Measurements from ENCODE around the gene ZGPAT. TPM values are rescaled to one million over a fixed set of nuclear protein-coding genes. Genes with fewer than 3 reads are reported as not detected.
"Not testable (repeated sequence)": the region's sequence is repeated elsewhere in the genome, so short reads cannot be mapped to it uniquely, and the experiment has no call there.

Gene ZGPAT
- total RNA-seq, 1 donor from 2014 or later: 21.2 TPM

DNA sequence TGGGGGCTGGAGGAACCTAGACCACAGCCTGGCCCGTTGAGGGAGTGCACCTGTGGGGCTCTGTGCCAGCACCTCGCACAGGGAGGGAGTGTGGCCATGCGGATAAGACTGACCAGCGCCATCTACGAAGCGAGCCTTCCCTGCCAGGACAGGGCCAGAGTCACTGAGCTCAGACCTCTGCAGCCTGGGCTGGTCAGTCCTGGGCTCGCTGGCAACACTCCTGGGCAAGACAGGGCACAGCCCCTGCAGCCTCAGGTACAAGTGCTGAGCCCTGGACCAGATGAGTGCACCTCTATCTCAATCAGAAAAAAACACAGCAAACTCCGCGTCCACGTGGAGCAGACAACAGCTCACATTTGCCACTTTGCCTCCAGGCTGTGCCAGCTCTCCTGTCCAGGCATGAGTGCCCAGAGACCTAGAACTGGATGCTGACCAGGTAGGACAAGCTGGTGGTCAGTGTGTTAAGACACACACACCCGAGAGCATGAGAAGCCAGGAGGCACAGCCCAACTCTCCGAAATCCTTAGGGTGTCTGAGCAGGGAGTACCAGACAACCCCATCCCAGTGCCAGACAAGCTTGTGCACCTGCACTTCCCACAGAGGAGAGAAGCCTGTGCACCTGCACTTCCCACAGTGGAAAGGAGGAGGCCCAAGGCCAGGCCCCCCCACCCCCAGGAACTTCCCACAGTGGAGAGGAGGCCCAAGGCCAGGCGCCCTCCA lies 4.9 kb upstream of the ZGPAT start:
- DNase-seq (ENCODE audit: low read depth, low spot score): no peak

DNA sequence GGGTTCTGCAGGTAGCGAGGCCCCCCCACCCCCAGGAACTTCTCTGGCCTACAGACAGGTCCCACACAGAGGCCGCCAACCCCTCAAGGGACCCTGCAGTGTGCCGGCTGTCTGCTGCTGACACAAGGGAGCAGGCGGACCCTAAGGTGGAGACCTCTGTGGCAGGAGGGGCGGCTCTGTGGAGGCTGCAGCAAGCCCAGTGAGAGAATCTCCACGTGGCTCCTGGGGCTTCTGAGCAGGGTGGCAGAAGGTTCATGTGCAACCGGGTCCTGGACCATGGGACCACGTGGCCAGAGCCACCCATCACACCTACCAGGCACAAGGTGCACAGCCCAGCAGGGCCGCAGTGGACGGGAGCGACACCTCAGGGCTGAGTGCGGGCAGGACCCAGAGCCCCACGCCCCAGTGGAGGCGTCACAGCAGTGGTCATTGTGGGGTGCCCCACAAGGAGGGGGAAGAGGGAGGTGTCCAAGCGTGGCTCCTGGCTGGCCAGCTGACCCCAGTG lies 4.3 kb upstream of the ZGPAT start:
- no peak for DNase-seq (ENCODE audit: low read depth, low spot score)

DNA sequence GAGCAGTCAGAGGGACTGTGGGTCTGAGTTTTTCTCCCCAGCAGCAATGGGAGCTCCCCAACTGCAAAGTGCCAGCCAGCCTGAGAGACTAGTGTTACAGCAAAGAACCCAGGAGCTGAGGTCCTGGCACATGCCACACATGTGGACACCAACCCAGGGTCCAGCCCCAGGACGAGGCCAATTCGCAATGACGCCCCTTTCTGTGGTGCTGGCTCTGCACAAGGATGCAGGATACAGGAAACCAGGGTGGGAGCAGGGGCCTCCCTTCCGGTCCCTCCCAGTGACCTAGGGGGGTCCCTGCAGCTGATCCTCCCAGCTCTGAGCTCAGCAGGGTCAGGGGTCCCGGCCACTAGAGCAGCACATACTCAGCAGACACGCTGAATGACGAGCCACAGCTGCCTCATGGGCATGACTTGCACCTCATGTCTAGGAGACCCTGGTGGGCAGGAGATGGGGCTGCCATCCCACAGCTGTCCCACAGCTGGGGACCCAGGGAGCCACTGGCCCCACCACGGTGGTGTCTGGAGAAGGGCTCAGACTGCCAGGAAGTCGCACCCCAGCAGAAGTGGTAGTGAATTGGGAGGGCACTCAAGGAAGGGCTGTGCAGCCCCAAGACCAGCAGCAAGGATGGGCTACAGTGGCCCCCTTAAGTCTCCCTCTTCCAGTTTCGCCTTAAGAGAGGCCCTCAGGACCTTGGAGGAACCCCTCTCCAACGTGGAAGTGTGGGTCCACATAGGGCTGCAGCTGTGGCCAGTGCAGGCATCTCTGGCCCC lies 3.7 kb upstream of the ZGPAT start:
- DNase-seq (ENCODE audit: low read depth, low spot score): no peak

DNA sequence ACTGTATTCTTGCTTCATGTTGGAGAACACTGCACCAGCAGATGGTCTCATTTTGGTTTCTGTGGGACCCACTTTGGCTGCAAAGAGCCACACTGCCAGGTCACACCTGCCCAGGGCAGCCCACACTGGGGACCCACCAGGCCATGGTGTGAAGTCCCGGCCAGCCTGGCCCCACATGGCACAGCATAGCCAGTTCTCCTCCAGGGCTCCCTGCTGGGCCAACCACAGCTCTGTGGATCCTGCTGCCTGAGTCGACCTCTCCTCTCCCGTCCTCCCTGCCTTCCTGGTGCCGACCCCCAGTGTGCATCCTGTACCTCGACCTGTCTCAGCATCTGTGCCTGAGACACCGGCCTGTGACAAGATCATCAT lies 3.1 kb upstream of the ZGPAT start:
- no peak for DNase-seq (ENCODE audit: low read depth, low spot score)

DNA sequence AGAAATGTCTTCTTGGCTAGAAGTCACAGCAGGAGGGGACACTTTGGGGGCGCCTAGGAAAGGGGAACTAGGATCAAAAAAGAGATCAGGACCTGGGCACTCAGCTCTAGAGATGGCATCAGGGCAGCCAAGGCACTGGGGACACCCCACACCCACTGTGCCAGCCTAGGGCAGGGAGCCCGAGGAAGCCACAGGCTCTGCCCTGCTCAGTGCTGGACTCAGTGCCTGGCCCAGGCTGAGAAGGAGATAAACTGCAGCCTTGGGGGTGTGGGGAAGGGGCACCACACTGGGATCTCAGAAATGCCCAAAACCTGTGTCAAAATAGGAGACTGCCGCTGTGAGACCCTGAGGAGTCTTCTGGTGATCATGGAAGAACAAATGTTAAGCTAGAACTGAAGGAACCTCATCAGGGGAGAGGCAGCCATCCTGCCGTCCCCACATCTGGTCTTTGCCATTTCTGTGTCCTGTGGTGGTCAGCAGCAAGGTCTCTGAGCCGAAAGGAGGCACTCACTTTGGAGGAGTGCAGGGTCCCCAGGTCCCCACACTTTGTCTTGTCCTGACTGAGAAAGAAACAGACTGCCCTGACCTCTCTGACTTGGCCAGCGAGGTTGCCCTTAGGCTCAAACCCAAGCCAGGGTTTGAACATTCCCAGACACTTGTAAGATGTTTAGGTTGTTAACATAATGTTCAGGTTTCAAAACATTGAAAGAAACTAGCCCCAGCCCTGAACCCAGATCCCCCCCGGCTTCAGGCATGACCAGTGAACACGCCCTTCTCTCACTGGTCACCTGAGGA lies 2.4 kb upstream of the ZGPAT start:
- no peak for DNase-seq (ENCODE audit: low read depth, low spot score)

DNA sequence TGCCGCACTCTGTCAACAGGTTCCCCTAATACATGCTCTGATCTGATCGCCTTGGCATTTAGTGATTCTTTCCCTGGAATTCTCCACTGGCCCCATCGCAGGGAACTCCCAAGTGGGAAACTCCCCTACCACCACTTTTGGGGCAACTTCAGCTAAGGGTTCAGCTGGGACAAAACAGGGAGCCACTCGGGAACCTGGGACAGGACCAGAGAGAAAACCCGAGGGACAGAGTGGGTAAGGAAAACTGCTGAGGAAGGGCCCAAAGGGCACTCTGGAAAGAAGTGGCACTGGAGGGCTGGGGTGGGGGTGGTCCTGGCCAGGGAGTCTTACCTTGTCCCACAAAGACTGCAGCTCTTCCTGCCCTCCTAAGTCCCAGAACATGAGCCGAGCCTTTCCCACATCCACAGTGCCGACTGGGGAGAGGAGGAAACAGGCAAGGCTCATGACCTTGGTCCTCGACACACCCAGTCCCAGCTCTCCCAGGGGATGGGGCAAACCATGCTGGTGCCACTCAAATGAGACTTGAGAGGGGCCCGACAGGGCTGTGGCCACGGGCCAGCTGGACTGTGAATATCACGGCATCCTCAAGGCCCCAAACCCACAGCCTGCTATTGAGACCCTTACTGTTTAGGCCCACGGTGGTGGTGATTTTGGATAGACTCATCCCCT lies 1.7 kb upstream of the ZGPAT start:
- DNase-seq (ENCODE audit: low read depth, low spot score): no peak

DNA sequence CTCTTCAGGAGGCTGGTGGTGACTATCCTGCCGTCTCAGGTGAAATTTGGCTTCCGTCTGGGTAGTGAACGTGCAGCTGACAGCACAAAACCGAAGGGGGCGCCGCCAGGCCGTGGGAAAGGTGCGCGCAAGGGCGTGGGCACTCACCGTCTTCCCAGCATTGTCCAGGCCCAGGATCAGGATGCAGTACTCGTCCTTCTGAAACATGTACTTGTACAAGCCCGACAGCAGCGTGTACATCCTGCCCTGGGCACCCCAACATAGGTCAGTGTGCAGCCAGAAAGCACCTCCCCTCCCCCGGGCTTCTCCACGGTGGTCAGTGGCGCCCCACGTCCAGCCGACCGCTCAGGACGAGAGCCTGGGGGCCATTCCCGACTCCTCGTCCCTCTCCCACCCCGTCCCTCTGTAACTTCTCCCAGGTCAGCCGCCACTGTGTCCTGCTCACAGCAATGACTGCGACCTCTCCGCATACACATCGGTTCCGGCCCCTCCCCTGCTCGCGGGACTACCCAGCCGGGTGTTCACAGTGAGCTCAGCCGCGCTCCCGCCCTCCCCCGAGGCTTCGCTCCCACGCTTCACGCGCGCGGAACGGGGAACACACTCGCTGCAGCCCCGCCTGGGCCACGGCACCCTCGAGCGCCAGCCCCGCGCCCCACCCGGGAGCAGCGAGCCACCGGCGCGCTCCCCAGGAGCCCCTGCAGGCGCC lies 834 bp upstream of the ZGPAT start:
- no peak for DNase-seq (ENCODE audit: low read depth, low spot score)

DNA sequence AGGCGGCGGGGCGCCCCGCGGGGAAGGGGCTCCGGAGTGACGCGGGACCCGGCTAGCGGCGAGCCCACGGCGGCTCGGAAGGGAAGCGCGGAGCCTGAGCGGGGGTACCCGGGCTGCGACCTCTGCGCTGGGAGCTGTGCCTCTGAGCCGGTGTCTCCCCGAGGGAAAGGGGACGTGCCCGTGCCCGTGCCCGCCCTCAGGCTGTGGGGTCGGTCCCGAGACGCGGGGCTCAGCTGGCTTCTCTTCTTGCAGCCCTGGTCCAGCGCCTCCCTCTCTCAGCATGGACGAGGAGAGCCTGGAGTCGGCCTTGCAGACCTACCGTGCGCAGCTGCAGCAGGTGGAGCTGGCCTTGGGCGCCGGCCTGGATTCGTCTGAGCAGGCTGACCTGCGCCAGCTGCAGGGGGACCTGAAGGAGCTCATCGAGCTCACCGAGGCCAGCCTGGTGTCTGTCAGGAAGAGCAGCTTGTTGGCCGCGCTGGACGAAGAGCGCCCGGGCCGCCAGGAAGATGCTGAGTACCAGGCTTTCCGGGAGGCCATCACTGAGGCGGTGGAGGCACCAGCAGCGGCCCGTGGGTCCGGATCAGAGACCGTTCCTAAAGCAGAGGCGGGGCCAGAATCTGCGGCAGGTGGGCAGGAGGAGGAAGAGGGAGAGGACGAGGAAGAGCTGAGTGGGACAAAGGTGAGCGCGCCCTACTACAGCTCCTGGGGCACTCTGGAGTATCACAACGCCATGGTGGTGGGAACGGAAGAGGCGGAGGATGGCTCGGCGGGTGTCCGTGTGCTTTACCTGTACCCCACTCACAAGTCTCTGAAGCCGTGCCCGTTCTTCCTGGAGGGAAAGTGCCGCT lies 686 bp downstream of the ZGPAT start:
- DNase-seq (ENCODE audit: low read depth, low spot score): no peak

DNA sequence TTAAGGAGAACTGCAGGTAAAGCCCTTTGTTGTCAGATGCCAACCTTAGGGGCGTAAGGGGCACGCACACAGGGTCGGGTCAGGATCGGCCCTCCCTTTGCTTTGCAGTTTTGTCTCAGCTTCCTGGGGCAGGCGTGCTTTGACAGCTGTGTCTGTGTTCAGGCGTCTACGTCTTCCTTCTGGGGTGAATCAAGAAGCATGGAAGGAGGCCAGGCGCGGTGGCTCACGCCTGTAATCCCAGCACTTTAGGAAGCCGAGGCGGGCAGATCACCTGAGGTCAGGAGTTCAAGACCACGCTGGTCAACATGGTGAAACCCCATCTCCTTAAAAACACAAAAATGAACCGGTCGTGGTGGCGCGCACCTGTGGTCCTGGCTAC lies 1.3 kb downstream of the ZGPAT start:
- no peak for DNase-seq (ENCODE audit: low read depth, low spot score)

DNA sequence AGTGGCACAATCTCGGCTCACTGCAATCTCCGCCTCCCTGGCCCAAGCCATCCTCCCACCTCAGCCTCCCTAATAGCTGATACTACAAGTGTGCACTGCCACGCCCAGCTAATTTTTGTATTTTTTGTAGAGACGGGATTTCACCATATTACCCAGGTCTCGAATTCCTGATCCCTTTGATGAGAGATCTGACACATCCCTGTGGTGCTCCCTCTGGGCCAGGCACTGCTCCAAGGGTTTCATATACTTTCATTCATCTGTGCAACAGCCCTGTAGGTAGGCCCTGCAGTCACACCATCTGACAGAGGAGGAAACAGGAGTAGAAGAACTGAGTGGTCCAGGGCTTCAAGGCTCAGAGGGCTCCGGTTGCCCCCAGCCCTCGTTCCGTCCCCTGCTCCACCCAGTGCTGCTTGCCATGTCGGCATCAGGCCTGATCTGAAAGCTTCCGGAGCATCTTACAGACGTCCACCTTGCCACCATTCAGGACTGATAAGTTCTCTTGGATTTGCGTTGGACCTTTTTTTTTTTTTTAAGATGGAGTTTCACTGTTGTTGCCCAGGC lies 3.3 kb downstream of the ZGPAT start:
- no peak for DNase-seq (ENCODE audit: low read depth, low spot score)

DNA sequence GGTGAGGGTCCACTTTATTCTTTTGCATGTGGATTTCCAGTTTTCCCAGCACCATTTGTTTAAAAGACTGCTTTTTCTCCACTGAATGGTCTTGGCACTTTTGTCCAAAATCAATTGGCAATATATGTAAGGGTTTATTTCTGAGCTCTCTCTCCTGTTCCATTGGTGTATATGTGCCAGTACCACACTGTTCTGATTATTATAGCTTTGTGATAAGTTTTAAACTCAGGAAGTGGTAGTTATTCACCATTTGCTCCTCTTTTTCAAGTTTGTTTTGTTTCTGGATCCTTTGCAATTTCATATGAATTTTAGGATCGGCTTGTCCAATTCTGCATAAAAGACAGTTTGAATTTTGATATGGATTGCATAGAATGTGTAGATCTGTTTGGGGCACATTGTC lies 4.4 kb downstream of the ZGPAT start:
- DNase-seq (ENCODE audit: low read depth, low spot score): no peak

DNA sequence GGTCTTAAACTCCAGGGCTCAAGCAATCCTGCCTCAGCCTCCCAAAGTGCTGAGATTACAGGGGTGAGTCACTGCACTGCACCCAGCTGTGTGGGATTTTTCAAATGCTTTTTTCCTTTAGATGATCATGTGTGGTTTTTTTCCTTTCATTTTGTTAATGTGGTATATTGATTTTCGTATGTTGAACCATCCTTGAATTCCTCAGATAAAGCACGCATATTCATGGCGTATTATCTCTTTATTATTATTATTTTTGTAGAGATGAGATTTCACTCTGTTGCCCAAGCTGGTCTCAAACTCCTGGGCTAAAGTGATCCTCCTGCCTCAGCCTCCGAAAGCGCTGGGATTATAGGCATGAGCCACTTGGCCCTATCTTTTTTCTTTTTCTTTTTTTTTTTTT lies 7.0 kb downstream of the ZGPAT start:
- no peak for DNase-seq (ENCODE audit: low read depth, low spot score)

DNA sequence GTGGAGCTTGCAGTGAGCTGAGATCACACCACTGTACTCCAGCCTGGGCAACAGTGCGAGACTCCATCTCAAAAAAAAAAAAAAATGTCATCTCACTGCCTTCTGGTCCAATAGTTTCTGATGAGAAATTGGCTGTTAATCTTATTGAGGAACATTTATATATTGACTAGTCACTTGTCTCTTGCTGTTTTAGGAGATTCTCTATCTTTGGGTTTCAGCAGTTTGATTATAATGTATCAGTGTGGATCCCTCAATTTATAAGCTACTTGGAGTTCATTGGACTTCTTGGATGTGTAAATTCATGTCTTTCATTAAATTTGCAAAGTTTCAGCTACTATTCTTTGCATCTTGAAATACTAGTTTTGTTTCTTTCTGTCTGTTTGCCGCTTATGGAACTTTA lies 11.2 kb downstream of the ZGPAT start:
- no peak for DNase-seq (ENCODE audit: low read depth, low spot score)

DNA sequence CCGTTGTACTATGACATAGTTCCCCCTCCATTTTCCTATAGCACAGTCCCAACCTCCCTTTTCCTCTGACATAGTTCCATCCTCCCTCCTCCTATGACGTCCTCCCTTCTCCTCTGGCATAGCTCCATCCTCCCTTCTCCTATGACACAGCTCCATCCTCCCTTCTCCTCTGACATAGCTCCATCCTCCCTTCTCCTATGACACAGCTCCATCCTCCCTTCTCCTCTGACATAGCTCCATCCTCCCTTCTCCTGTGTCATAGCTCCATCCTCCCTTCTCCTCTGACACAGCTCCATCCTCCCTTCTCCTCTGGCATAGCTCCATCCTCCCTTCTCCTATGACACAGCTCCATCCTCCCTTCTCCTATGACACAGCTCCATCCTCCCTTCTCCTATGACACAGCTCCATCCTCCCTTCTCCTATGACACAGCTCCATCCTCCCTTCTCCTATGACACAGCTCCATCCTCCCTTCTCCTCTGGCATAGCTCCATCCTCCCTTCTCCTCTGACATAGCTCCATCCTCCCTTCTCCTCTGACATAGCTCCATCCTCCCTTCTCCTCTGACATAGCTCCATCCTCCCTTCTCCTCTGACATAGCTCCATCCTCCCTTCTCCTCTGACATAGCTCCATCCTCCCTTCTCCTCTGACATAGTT lies 15.3 kb downstream of the ZGPAT start:
- DNase-seq (ENCODE audit: low read depth, low spot score): not testable (repeated sequence)

DNA sequence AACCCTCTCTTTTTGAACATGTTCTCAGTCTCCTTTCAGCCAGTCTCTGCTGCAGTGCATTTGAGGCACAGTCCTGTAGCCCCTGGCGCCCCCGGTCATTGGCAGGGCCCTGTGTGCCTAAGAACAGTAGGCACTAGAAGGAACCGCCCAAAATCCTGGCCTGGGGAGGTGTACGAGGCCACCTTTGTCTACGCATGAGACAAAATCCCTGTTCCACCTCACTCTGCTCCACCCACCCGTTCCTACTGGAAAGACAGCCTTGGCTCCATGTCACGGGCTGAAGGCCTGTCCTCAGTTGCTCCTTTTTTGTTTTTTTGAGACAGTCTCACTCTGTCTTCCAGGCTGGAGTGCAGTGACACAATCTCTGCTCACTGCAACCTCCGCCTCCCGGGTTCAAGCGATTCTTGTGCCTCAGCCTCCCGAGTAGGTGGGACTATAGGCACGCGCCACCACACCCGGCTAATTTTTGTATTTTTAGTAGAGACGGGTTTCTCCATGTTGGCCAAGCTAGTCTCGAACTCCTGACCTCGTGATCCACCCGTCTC lies 22.4 kb downstream of the ZGPAT start:
- DNase-seq (ENCODE audit: low read depth, low spot score): not testable (repeated sequence)

DNA sequence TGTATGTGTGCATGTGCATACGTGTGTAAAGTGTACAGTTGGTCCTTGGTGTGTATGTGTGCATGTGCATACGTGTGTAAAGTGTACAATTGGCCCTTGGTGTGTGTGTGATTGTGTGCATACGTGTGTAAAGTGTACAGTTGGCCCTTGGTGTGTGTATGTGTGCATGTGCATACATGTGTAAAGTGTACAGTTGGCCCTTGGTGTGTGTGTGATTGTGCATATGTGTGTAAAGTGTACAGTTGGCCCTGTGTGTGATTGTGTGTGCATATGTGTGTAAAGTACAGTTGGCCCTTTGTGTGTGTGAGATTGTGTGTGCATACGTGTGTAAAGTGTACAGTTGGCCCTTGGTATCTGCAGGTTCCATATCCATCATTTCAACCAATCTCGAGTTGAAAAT lies 23.6 kb downstream of the ZGPAT start:
- no peak for DNase-seq (ENCODE audit: low read depth, low spot score)

DNA sequence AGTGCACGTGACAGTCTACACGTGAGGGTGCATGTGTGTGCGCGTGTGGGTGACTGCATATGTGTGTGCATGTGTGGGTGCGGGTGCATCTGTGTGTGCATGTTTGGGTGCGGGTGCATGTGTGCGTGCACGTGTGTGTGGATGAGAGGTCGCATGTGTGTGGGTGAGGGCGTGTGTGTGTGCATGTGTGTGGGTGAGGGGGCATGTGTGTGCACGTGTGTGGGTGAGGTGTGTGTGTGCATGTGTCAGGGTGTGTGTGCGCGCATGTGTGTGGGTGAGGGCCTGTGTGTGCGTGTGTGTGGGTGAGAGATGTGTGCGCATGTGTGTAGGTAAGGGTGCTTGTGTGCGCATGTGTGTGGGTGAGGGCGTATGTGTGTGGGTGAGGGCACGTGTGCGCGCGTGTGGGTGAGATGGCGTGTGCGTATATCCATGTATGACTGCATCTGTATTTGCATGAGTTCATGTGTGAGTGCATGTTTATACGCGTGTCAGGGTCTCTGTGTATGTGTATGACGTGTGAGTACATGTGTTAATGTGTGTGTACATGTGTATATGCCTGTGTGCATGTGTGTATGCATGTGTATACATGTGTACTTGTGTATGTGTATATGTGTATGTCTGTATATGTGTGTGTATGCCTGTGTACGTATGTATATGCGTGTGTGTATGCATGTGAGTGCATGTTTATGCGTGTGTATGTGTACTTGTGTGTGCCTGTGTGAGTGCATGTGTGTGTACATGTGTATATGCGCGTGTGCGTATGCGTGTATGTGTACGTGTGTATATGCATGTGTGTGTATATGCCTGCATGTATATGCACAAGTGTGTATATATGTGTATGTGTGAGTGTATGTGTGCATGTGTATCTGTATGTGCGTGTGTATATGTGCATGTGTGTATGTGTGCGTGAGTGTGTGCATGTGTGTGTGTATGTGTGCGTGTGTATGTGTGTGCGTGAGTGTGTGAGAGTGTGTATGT lies 24.6 kb downstream of the ZGPAT start:
- no peak for DNase-seq (ENCODE audit: low read depth, low spot score)

DNA sequence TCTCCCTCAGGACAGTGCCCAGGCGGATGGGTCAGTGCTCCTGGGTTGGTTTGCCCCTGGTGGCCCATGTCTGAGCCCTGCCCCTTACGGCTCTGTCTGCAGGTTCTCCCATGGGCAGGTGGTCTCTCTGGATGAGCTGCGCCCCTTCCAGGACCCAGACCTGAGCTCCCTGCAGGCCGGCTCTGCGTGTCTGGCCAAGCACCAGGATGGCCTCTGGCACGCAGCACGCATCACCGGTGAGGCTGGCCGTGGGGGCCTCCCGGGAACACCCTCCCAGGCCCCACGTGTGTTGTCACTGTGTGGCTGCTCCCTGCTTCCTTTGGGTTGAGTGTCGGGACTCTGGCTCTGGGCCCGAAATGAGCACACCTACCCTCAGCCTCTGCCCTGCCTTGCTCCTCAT lies 25.3 kb downstream of the ZGPAT start:
- no peak for DNase-seq (ENCODE audit: low read depth, low spot score)

Data from pulmonary artery endothelial cell (primary cell).